Esophagus muscularis mucosa (tissue), 3 donors: ENCODE data around the gene PCNT.

ENCODE experiments used
- POLR2A ChIP-seq: fragments of 450-650 bp; IDR thresholded peaks from one replicate; pipeline ENCODE4 v1.6.1; 2017; ENCODE audit warnings: antibody characterized with exemption, moderate library complexity, mild to moderate bottlenecking, low read depth
- TF ChIP-seq, protein P1 (sequence below), 3 experiments: fragments of 200-600 bp in 2 of 3; fragments of 450-650 bp in 1 of 3; sonication (generic) in 2 of 3; IDR thresholded peaks; one replicate each; pipeline ENCODE4 v1.5.1; 2017 to 2019; ENCODE audit warnings: antibody characterized with exemption in 3 of 3, mild to moderate bottlenecking in 2 of 3, moderate library complexity in 1 of 3

DNA sequence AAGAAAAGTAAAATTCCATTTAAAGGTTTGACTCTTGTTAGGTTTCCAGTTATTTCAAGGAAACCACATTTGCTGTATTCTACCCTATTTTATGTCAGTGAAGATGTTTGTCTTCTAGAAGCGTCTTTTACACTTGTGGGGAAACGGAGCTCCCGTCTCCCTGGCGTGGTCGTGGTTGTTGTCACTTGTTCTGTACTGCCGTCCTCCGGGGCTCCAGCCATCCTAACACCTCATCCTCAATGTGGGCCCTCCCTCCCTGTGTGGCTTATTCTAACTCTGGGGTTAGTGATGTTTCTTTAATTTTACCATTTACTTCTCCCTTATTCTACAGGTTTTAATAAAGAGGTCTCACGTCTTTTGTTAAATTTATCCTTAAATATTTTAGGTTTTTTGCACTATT, 82.0 kb downstream of the PCNT start:
- no peak for TF ChIP-seq POLR2A
- TF ChIP-seq, protein P1, sequence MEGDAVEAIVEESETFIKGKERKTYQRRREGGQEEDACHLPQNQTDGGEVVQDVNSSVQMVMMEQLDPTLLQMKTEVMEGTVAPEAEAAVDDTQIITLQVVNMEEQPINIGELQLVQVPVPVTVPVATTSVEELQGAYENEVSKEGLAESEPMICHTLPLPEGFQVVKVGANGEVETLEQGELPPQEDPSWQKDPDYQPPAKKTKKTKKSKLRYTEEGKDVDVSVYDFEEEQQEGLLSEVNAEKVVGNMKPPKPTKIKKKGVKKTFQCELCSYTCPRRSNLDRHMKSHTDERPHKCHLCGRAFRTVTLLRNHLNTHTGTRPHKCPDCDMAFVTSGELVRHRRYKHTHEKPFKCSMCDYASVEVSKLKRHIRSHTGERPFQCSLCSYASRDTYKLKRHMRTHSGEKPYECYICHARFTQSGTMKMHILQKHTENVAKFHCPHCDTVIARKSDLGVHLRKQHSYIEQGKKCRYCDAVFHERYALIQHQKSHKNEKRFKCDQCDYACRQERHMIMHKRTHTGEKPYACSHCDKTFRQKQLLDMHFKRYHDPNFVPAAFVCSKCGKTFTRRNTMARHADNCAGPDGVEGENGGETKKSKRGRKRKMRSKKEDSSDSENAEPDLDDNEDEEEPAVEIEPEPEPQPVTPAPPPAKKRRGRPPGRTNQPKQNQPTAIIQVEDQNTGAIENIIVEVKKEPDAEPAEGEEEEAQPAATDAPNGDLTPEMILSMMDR (IDR thresholded peaks at IDR 0.05): no peak
